ENCODE results near the gene RXRA. TPM values are rescaled to one million over a fixed set of nuclear protein-coding genes. Genes with fewer than 3 reads are reported as not detected.

RXRA gene
- total and polyA plus RNA-seq, 10 of the 15 experiments (the other 5 are each of a cell fraction or from before 2014, with no cell fraction given) = 0.89 to 36.8 (median 11.1) TPM

DNA sequence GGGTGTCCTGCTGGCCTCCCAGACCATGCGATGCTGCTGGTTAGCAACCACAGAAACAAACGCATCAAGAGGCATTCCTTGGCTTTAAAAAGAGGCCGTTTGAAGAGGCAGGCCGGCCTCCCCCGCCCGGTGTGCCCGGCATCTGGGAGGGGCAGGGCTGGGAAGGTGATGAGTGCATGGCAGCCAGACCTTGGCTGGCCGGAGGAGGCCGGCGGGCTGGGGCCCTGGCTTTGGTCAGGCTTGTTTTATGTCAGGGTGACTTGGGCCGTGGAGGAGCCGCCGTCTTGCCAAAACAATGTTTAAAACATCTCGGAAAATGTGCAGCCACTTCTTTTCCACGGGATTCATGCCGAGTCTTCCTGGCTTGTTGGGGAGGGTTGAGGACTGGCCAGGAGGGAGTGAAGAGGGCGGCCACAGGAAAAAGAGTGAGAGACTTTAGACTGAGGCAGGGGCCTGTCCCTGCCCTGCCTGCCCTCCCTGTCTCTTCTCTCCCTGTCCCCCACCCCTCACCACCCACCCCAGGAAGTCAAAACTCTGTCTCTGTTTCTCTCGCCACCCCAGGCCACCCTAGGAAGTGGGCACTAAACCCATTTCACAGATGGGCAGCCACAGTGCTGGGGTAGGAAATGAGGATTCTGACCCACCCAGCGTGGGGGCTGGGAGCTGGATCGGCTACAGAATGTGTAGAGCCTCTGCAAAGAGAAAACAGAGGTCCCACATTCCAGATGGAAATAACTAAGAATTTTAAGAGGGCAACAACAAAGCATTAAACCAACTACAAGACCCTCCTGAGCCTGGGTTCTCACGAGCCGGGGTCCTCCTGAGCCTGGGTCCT lies 143.0 kb downstream of the RXRA start:
- ChIA-PET CTCF (no interaction called here), RAD21 (ENCODE audit: unreplicated experiment) (no interaction called here), SMC1A (ENCODE audit: uncharacterized antibody, unreplicated experiment) (no interaction called here), POLR2A (no interaction called here)
- H3K9ac ChIP-seq (ENCODE audit: control insufficient read depth, insufficient read depth, low read length) = no peak overlapping the region
- H3K36me3 ChIP-seq (ENCODE audit: control insufficient read depth in 2 of 2, insufficient read depth in 2 of 2, low read length in 1 of 2) = no peaks in the 10 kb centered on the region
- no peaks in the 10 kb centered on the region for H4K20me1 ChIP-seq (ENCODE audit: control insufficient read depth, insufficient read depth)
- WGBS (ENCODE audit: insufficient coverage, insufficient replicate concordance, low lambda C conversion rate, missing lambda C conversion rate) = 33% methylated on average over 22 of the region's 22 CpGs
- intact Hi-C loops (cut with micrococcal nuclease; ENCODE audit: unreplicated experiment) = no loop called here
- no peak overlapping the region for H2AFZ ChIP-seq (ENCODE audit: control insufficient read depth, low read depth, low read length)
- H3K79me2 ChIP-seq (ENCODE audit: control insufficient read depth, insufficient read depth, low read length) = no peaks in the 10 kb centered on the region
- no peak for TF ChIP-seq SPI1 (IDR thresholded peaks at IDR 0.05; ENCODE audit: borderline replicate concordance, insufficient read depth, low read depth, low read length)
- TF ChIP-seq, protein P1, sequence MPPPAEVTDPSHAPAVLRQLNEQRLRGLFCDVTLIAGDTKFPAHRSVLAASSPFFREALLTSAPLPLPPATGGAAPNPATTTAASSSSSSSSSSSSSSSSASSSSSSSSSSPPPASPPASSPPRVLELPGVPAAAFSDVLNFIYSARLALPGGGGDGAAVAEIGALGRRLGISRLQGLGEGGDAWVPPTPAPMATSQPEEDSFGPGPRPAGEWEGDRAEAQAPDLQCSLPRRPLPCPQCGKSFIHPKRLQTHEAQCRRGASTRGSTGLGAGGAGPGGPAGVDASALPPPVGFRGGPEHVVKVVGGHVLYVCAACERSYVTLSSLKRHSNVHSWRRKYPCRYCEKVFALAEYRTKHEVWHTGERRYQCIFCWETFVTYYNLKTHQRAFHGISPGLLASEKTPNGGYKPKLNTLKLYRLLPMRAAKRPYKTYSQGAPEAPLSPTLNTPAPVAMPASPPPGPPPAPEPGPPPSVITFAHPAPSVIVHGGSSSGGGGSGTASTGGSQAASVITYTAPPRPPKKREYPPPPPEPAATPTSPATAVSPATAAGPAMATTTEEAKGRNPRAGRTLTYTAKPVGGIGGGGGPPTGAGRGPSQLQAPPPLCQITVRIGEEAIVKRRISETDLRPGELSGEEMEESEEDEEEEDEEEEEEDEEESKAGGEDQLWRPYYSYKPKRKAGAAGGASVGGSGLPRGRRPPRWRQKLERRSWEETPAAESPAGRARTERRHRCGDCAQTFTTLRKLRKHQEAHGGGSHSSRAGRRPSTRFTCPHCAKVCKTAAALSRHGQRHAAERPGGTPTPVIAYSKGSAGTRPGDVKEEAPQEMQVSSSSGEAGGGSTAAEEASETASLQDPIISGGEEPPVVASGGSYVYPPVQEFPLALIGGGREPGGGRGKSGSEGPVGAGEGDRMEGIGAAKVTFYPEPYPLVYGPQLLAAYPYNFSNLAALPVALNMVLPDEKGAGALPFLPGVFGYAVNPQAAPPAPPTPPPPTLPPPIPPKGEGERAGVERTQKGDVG (CRISPR knock-in tag; IDR thresholded peaks at IDR 0.05) = no peak
- no peak for TF ChIP-seq NFXL1 (IDR thresholded peaks at IDR 0.05; ENCODE audit: borderline replicate concordance)
- TF ChIP-seq FOS (IDR thresholded peaks at IDR 0.05; ENCODE audit: borderline replicate concordance, extremely low read depth, insufficient read length) = no peak
- TF ChIP-seq PAX5 (IDR thresholded peaks at IDR 0.05; ENCODE audit: borderline replicate concordance, low read depth, low read length) = no peak
- TF ChIP-seq, protein P2, sequence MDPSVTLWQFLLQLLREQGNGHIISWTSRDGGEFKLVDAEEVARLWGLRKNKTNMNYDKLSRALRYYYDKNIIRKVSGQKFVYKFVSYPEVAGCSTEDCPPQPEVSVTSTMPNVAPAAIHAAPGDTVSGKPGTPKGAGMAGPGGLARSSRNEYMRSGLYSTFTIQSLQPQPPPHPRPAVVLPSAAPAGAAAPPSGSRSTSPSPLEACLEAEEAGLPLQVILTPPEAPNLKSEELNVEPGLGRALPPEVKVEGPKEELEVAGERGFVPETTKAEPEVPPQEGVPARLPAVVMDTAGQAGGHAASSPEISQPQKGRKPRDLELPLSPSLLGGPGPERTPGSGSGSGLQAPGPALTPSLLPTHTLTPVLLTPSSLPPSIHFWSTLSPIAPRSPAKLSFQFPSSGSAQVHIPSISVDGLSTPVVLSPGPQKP (IDR thresholded peaks at IDR 0.05; ENCODE audit: low read depth, low read length) = no peak
- TF ChIP-seq, protein P3, sequence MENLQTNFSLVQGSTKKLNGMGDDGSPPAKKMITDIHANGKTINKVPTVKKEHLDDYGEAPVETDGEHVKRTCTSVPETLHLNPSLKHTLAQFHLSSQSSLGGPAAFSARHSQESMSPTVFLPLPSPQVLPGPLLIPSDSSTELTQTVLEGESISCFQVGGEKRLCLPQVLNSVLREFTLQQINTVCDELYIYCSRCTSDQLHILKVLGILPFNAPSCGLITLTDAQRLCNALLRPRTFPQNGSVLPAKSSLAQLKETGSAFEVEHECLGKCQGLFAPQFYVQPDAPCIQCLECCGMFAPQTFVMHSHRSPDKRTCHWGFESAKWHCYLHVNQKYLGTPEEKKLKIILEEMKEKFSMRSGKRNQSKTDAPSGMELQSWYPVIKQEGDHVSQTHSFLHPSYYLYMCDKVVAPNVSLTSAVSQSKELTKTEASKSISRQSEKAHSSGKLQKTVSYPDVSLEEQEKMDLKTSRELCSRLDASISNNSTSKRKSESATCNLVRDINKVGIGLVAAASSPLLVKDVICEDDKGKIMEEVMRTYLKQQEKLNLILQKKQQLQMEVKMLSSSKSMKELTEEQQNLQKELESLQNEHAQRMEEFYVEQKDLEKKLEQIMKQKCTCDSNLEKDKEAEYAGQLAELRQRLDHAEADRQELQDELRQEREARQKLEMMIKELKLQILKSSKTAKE (IDR thresholded peaks at IDR 0.05; ENCODE audit: low read depth, poor library complexity, severe bottlenecking) = no peak
- TF ChIP-seq MYB (IDR thresholded peaks at IDR 0.05; ENCODE audit: borderline replicate concordance, low read depth, low read length) = no peak
- TF ChIP-seq KDM1A (IDR thresholded peaks at IDR 0.05; ENCODE audit: borderline replicate concordance) = no peak
- no peak for TF ChIP-seq MXI1 (IDR thresholded peaks at IDR 0.05; ENCODE audit: low read depth, low read length)
- TF ChIP-seq, protein P4, sequence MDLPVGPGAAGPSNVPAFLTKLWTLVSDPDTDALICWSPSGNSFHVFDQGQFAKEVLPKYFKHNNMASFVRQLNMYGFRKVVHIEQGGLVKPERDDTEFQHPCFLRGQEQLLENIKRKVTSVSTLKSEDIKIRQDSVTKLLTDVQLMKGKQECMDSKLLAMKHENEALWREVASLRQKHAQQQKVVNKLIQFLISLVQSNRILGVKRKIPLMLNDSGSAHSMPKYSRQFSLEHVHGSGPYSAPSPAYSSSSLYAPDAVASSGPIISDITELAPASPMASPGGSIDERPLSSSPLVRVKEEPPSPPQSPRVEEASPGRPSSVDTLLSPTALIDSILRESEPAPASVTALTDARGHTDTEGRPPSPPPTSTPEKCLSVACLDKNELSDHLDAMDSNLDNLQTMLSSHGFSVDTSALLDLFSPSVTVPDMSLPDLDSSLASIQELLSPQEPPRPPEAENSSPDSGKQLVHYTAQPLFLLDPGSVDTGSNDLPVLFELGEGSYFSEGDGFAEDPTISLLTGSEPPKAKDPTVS (IDR thresholded peaks at IDR 0.05; ENCODE audit: low read depth, low read length) = no peak
- H3K4me1 ChIP-seq (ENCODE audit: control insufficient read depth, insufficient read depth, low read length) = no peaks in the 10 kb centered on the region
- no TSS peak for BruUV-seq (replicated peaks)
- no peak overlapping the region for H3K27ac ChIP-seq (ENCODE audit: control insufficient read depth, insufficient read depth)
- in situ Hi-C loops (cut with MboI) = no loop called here
- H3K4me3 ChIP-seq = no peak overlapping the region
- no peak for ATAC-seq
- H3K4me2 ChIP-seq (ENCODE audit: control insufficient read depth, insufficient read depth) = no peak overlapping the region
- no peak for DNase-seq (ENCODE audit: low read depth, low spot score)
- H3K27me3 ChIP-seq (replicated peaks in 1 of 2; ENCODE audit: control insufficient read depth in 2 of 2, insufficient read depth in 2 of 2, low read length in 1 of 2) = no peaks in the 10 kb centered on the region
- FAIRE-seq = no peak
- H3K9me3 ChIP-seq (replicated peaks; ENCODE audit: control insufficient read depth, insufficient read depth, low read length) = no peaks in the 10 kb centered on the region

Data from GM12878 (cell line).